IMR-90 (cell line): ENCODE data around the gene METTL2B.
"Not testable (repeated sequence)": the region's sequence is repeated elsewhere in the genome, so short reads cannot be mapped to it uniquely, and the experiment has no call there.

Source experiments
- MAFK ChIP-seq: IDR thresholded peaks from 2 replicates; pipeline ENCODE4 v1.6.1; 2012; ENCODE audit warnings: low read depth, low read length, improper control_type of control experiment
- MAZ ChIP-seq: IDR thresholded peaks from 2 replicates; pipeline ENCODE4 v1.6.1; 2012; ENCODE audit warnings: low read depth, mild to moderate bottlenecking, low read length, improper control_type of control experiment, moderate library complexity, borderline replicate concordance
- MXI1 ChIP-seq: IDR thresholded peaks from 2 replicates; pipeline ENCODE4 v1.6.1; 2012; ENCODE audit warnings: low read depth, mild to moderate bottlenecking, low read length, moderate library complexity, borderline replicate concordance
- POLR2A ChIP-seq: IDR thresholded peaks from 2 replicates; pipeline ENCODE4 v1.6.1; 2012; ENCODE audit warnings: mild to moderate bottlenecking, low read depth, low read length
- RAD21 ChIP-seq: IDR thresholded peaks from 2 replicates; pipeline ENCODE4 v1.6.1; 2012; ENCODE audit warnings: low read length, improper control_type of control experiment
- RCOR1 ChIP-seq: IDR thresholded peaks from 2 replicates; pipeline ENCODE4 v1.6.1; 2012; ENCODE audit warnings: mild to moderate bottlenecking, low read length, improper control_type of control experiment; ENCODE audit not compliant: insufficient replicate concordance
- RFX5 ChIP-seq: IDR thresholded peaks from 2 replicates; pipeline ENCODE4 v1.8.0; 2012; ENCODE audit warnings: low read depth, mild to moderate bottlenecking, low read length, moderate library complexity
- SMC3 ChIP-seq: fragments of 150-350 bp; IDR thresholded peaks from 2 replicates; pipeline ENCODE4 v1.6.1; 2016; ENCODE audit warnings: low read depth, mild to moderate bottlenecking, antibody characterized with exemption, low read length, moderate library complexity
- TF ChIP-seq, protein P1 (sequence below): conservative IDR thresholded peaks from 2 replicates; pipeline ENCODE4 v1.5.1; 2012; ENCODE audit warnings: mild to moderate bottlenecking, low read depth, low read length, improper control_type of control experiment
- TF ChIP-seq, protein P2 (sequence below): fragments of 150-350 bp; IDR thresholded peaks from 2 replicates; pipeline ENCODE4 v1.6.1; 2016; ENCODE audit warnings: low read depth, mild to moderate bottlenecking, low read length, moderate library complexity, borderline replicate concordance
- TF ChIP-seq, protein P3 (sequence below): fragments of 150-350 bp; IDR thresholded peaks from 2 replicates; pipeline ENCODE4 v1.6.1; 2017; ENCODE audit warnings: mild to moderate bottlenecking, antibody characterized with exemption, low read length, low read depth

DNA sequence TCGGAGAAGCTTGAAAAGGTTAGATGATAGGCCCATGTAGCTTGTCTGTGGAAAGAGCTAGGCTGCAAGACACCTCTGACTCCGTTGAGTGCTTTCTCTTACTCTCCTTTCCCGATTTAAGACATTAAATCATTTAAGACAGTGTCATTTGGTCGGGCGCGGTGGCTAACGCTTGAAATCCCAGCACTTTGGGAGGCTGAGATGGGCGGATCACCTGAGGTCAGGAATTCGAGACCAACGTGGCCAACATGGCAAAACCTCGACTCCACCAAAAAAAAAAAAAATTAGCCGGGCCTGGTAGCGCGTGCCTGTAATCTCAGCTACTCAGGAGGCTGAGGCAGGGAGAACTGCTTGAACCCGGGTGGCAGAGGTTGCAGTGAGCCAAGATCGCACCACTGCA lies 52.6 kb downstream of the METTL2B start:
- TF ChIP-seq, protein P1, sequence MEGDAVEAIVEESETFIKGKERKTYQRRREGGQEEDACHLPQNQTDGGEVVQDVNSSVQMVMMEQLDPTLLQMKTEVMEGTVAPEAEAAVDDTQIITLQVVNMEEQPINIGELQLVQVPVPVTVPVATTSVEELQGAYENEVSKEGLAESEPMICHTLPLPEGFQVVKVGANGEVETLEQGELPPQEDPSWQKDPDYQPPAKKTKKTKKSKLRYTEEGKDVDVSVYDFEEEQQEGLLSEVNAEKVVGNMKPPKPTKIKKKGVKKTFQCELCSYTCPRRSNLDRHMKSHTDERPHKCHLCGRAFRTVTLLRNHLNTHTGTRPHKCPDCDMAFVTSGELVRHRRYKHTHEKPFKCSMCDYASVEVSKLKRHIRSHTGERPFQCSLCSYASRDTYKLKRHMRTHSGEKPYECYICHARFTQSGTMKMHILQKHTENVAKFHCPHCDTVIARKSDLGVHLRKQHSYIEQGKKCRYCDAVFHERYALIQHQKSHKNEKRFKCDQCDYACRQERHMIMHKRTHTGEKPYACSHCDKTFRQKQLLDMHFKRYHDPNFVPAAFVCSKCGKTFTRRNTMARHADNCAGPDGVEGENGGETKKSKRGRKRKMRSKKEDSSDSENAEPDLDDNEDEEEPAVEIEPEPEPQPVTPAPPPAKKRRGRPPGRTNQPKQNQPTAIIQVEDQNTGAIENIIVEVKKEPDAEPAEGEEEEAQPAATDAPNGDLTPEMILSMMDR: not testable (repeated sequence)
- TF ChIP-seq RAD21, POLR2A, MXI1, RFX5, RCOR1, MAFK, MAZ, SMC3: not testable (repeated sequence)
- TF ChIP-seq, protein P2, sequence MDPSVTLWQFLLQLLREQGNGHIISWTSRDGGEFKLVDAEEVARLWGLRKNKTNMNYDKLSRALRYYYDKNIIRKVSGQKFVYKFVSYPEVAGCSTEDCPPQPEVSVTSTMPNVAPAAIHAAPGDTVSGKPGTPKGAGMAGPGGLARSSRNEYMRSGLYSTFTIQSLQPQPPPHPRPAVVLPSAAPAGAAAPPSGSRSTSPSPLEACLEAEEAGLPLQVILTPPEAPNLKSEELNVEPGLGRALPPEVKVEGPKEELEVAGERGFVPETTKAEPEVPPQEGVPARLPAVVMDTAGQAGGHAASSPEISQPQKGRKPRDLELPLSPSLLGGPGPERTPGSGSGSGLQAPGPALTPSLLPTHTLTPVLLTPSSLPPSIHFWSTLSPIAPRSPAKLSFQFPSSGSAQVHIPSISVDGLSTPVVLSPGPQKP: not testable (repeated sequence)
- TF ChIP-seq, protein P3, sequence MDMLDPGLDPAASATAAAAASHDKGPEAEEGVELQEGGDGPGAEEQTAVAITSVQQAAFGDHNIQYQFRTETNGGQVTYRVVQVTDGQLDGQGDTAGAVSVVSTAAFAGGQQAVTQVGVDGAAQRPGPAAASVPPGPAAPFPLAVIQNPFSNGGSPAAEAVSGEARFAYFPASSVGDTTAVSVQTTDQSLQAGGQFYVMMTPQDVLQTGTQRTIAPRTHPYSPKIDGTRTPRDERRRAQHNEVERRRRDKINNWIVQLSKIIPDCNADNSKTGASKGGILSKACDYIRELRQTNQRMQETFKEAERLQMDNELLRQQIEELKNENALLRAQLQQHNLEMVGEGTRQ: not testable (repeated sequence)
